H9 (cell line): ENCODE measurements around the gene GPN3. TPM values are rescaled to one million over a fixed set of nuclear protein-coding genes. Genes with fewer than 3 reads are reported as not detected.

Experiments
- DNase-seq: peaks from one replicate; pipeline ENCODE4 v3.0.0-alpha.2; 2017
- H2AFZ ChIP-seq: one replicate; pipeline ENCODE4 v1.6.1; 2013; ENCODE audit warnings: mild to moderate bottlenecking, low read length, control low read depth, moderate library complexity
- H2AK5ac ChIP-seq: 2 replicates; pipeline ENCODE4 v1.6.1; 2013; ENCODE audit warnings: low read length, control low read depth, mixed read lengths; ENCODE audit not compliant: insufficient read length
- H2BK120ac ChIP-seq: one replicate; pipeline ENCODE4 v1.6.1; 2013; ENCODE audit warnings: low read depth, mild to moderate bottlenecking, low read length, control low read depth, inconsistent platforms; ENCODE audit not compliant: poor library complexity, severe bottlenecking
- H2BK12ac ChIP-seq: 2 replicates; pipeline ENCODE4 v1.6.1; 2013; ENCODE audit warnings: low read length, control low read depth, mixed read lengths, low read depth; ENCODE audit not compliant: insufficient read length
- H2BK15ac ChIP-seq: 2 replicates; pipeline ENCODE4 v1.6.1; 2013; ENCODE audit warnings: low read depth, low read length, control low read depth
- H2BK20ac ChIP-seq: one replicate; pipeline ENCODE4 v1.6.1; 2013; ENCODE audit warnings: low read depth, mild to moderate bottlenecking, low read length, control low read depth, inconsistent platforms; ENCODE audit not compliant: poor library complexity, severe bottlenecking
- H2BK5ac ChIP-seq: 2 replicates; pipeline ENCODE4 v1.6.1; 2013; ENCODE audit warnings: low read length, control low read depth, mixed read lengths; ENCODE audit not compliant: insufficient read length
- H3K14ac ChIP-seq: 2 replicates; pipeline ENCODE4 v1.6.1; 2013; ENCODE audit warnings: low read length, control low read depth; ENCODE audit not compliant: insufficient read depth
- H3K18ac ChIP-seq: 2 replicates; pipeline ENCODE4 v1.6.1; 2013; ENCODE audit warnings: low read depth, mild to moderate bottlenecking, mixed read lengths, low read length, control low read depth; ENCODE audit not compliant: insufficient read length
- H3K23ac ChIP-seq: 2 replicates; pipeline ENCODE4 v1.6.1; 2013; ENCODE audit warnings: low read length, control low read depth, mixed read lengths, low read depth; ENCODE audit not compliant: insufficient read length
- H3K23me2 ChIP-seq: 2 replicates; pipeline ENCODE4 v1.6.1; 2013; ENCODE audit warnings: low read depth, mild to moderate bottlenecking, mixed read lengths, low read length, control low read depth; ENCODE audit not compliant: insufficient read length, poor library complexity, severe bottlenecking
- H3K27ac ChIP-seq: 2 replicates; pipeline ENCODE4 v1.5.1; 2013; ENCODE audit warnings: low read length, control low read depth, mixed read lengths, low read depth; ENCODE audit not compliant: insufficient read length
- H3K27me3 ChIP-seq: 2 replicates; pipeline ENCODE4 v1.6.1; 2013; ENCODE audit warnings: low read length, control low read depth, inconsistent platforms; ENCODE audit not compliant: insufficient read depth
- H3K4ac ChIP-seq: 2 replicates; pipeline ENCODE4 v1.6.1; 2013; ENCODE audit warnings: low read depth, mild to moderate bottlenecking, control low read depth, inconsistent platforms, low read length, moderate library complexity
- H3K4me1 ChIP-seq: 2 replicates; pipeline ENCODE4 v1.6.1; 2013; ENCODE audit warnings: low read length, control low read depth, inconsistent platforms; ENCODE audit not compliant: insufficient read depth
- H3K4me2 ChIP-seq: 2 replicates; pipeline ENCODE4 v1.6.1; 2013; ENCODE audit warnings: low read length, control low read depth, mixed read lengths; ENCODE audit not compliant: insufficient read length, insufficient read depth
- H3K56ac ChIP-seq: 2 replicates; pipeline ENCODE4 v1.6.1; 2013; ENCODE audit warnings: low read depth, mild to moderate bottlenecking, mixed read lengths, low read length, control low read depth; ENCODE audit not compliant: insufficient read length
- H3K79me1 ChIP-seq: 2 replicates; pipeline ENCODE4 v1.6.1; 2013; ENCODE audit warnings: low read depth, mild to moderate bottlenecking, moderate library complexity, low read length, control low read depth, inconsistent platforms; ENCODE audit not compliant: insufficient read depth, poor library complexity, severe bottlenecking
- H3K79me2 ChIP-seq: 2 replicates; pipeline ENCODE4 v1.6.1; 2013; ENCODE audit warnings: low read length, control low read depth, inconsistent platforms; ENCODE audit not compliant: insufficient read depth
- H3K9ac ChIP-seq: 2 replicates; pipeline ENCODE4 v1.6.1; 2013; ENCODE audit warnings: low read length, control low read depth, mixed read lengths; ENCODE audit not compliant: insufficient read length; ENCODE audit errors: extremely low read depth
- H3K9me3 ChIP-seq: one replicate; pipeline ENCODE4 v1.6.1; 2013; ENCODE audit warnings: low read depth, low read length, inconsistent platforms; ENCODE audit not compliant: control insufficient read depth
- H3T11ph ChIP-seq: one replicate; pipeline ENCODE4 v1.6.1; 2013; ENCODE audit warnings: mild to moderate bottlenecking, low read length, control low read depth, inconsistent platforms
- H4K20me1 ChIP-seq: one replicate; pipeline ENCODE4 v1.6.1; 2013; ENCODE audit not compliant: control insufficient read depth, insufficient read length, insufficient read depth
- H4K5ac ChIP-seq: 2 replicates; pipeline ENCODE4 v1.6.1; 2013; ENCODE audit warnings: low read depth, mild to moderate bottlenecking, mixed read lengths, low read length, control low read depth; ENCODE audit not compliant: insufficient read length
- H4K8ac ChIP-seq: replicated peaks from 2 replicates; pipeline ENCODE4 v1.6.1; 2013; ENCODE audit warnings: low read length, control low read depth, mixed read lengths, low read depth; ENCODE audit not compliant: insufficient read length
- H4K91ac ChIP-seq: 2 replicates; pipeline ENCODE4 v1.6.1; 2013; ENCODE audit warnings: low read depth, mild to moderate bottlenecking, moderate library complexity, mixed read lengths, low read length, control low read depth; ENCODE audit not compliant: insufficient read length
- H3K27ac Mint-ChIP-seq, 3 experiments: 2 replicates in 2 of 3; 3 replicates in 1 of 3; pipeline ENCODE4 v1.8.0; 2020 to 2021; ENCODE audit warnings: mixed read lengths in 3 of 3, mild to moderate bottlenecking in 1 of 3, moderate library complexity in 1 of 3
- H3K27me3 Mint-ChIP-seq: 2 replicates; pipeline ENCODE4 v1.8.0; 2021; ENCODE audit warnings: low read depth, mild to moderate bottlenecking, moderate library complexity, mixed read lengths
- H3K36me3 Mint-ChIP-seq, 3 experiments: 2 replicates in 2 of 3; 3 replicates in 1 of 3; pipeline ENCODE4 v1.8.0; 2020 to 2021; ENCODE audit warnings: low read depth in 3 of 3, mixed read lengths in 3 of 3; ENCODE audit not compliant: insufficient read depth in 1 of 3
- H3K4me1 Mint-ChIP-seq, 2 experiments: 2 replicates each; pipeline ENCODE4 v1.8.0; 2020; ENCODE audit warnings: mixed read lengths in 2 of 2
- H3K4me3 Mint-ChIP-seq, 2 experiments: 2 replicates in 1 of 2; 3 replicates in 1 of 2; pipeline ENCODE4 v1.8.0; 2020 to 2021; ENCODE audit warnings: mild to moderate bottlenecking in 2 of 2, mixed read lengths in 2 of 2, moderate library complexity in 1 of 2
- H3K9me3 Mint-ChIP-seq, 2 experiments: 2 replicates in 1 of 2; 3 replicates in 1 of 2; pipeline ENCODE4 v1.8.0; 2020; ENCODE audit warnings: mild to moderate bottlenecking in 2 of 2, mixed read lengths in 2 of 2, moderate library complexity in 1 of 2
- WGBS: extraction: QIAGEN DNeasy Blood & Tissue Kit; methylation state at CpG from one replicate; pipeline ENCODE4 v1.1.7; 2013; ENCODE audit warnings: missing lambda C conversion rate, low lambda C conversion rate, mixed read lengths; ENCODE audit not compliant: insufficient read length; ENCODE audit errors: extremely low coverage; 5-methylcytosine and 5-hydroxymethylcytosine counted together
- total RNA-seq: library from RNA; stranded (reverse); gene quantifications from 2 replicates; pipeline ENCODE4 v1.2.1, GENCODE V29; 2021
- TF ChIP-seq, protein P1 (sequence below): fragments of 200-600 bp; sonication (generic); conservative IDR thresholded peaks from 3 replicates; pipeline ENCODE4 v1.8.0; 2021; ENCODE audit warnings: antibody characterized with exemption, mild to moderate bottlenecking

The GPN3 gene
- total RNA-seq, 1 experiment from 2014 or later = 45.3 TPM

DNA sequence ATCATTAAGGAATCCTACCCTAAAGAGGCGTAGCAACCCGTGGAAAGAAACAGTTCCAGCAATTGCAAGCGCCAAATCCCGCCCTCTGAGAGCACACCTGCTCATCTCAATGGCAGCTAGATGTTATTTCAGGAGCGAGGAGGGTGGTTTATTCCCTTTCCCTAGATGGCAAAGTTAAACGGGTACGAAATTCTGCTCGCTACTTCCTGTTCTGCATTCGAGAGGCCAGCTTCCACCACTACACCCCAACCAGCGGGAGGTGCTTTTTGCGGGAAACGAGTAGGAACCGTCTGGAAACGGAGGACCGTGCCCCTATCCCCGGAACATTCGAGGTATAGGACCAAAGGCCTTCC lies 33.3 kb upstream of the GPN3 start:
- H3K56ac ChIP-seq = no peak overlapping the region
- no peak overlapping the region for H2BK12ac ChIP-seq
- Mint-ChIP-seq H3K36me3 (peaks cover 8 to 16% (median 10%) of the 10 kb centered on the region in 3 experiments), H3K27me3 (peaks cover 17% of the 10 kb centered on the region), H3K4me1 (peaks cover 4 to 5% of the 10 kb centered on the region in 2 experiments; a peak in 3 of 4 replicates), H3K9me3 (peaks cover 10 to 11% of the 10 kb centered on the region in 2 experiments), H3K27ac (peak overlapping the region in 2 of 3 experiments; percentile 83 to 91; a peak in 3 of 7 replicates), H3K4me3 (peak overlapping the region; percentile 99)
- no peak overlapping the region for H3K4ac ChIP-seq
- TF ChIP-seq, protein P1, sequence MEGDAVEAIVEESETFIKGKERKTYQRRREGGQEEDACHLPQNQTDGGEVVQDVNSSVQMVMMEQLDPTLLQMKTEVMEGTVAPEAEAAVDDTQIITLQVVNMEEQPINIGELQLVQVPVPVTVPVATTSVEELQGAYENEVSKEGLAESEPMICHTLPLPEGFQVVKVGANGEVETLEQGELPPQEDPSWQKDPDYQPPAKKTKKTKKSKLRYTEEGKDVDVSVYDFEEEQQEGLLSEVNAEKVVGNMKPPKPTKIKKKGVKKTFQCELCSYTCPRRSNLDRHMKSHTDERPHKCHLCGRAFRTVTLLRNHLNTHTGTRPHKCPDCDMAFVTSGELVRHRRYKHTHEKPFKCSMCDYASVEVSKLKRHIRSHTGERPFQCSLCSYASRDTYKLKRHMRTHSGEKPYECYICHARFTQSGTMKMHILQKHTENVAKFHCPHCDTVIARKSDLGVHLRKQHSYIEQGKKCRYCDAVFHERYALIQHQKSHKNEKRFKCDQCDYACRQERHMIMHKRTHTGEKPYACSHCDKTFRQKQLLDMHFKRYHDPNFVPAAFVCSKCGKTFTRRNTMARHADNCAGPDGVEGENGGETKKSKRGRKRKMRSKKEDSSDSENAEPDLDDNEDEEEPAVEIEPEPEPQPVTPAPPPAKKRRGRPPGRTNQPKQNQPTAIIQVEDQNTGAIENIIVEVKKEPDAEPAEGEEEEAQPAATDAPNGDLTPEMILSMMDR = no peak
- no peak overlapping the region for H4K5ac ChIP-seq
- H3K18ac ChIP-seq = no peak overlapping the region
- H2BK20ac ChIP-seq = no peak overlapping the region
- no peak overlapping the region for H2BK5ac ChIP-seq
- H3K79me1 ChIP-seq = no peaks in the 10 kb centered on the region
- H3K9ac ChIP-seq = peak overlapping the region; percentile 65
- H3K4me1 ChIP-seq = no peaks in the 10 kb centered on the region
- H3K27ac ChIP-seq = no peak overlapping the region
- no peaks in the 10 kb centered on the region for H3K23me2 ChIP-seq
- H3K79me2 ChIP-seq = no peaks in the 10 kb centered on the region
- no peaks in the 10 kb centered on the region for H3K9me3 ChIP-seq
- no peak overlapping the region for H3T11ph ChIP-seq
- no peak overlapping the region for H3K23ac ChIP-seq
- H3K27me3 ChIP-seq = peaks cover 5% of the 10 kb centered on the region; the same call in 1 of the 2 replicates
- H2AFZ ChIP-seq = no peak overlapping the region
- H2BK15ac ChIP-seq = no peak overlapping the region
- H4K20me1 ChIP-seq = no peaks in the 10 kb centered on the region
- H3K14ac ChIP-seq = no peak overlapping the region
- H2BK120ac ChIP-seq = no peak overlapping the region
- H4K8ac ChIP-seq = no peak overlapping the region
- WGBS = no CpG with 5 or more reads among the region's 17 CpGs
- DNase-seq = peak; percentile 45
- H4K91ac ChIP-seq = no peak overlapping the region
- H2AK5ac ChIP-seq = no peak overlapping the region
- peak overlapping the region; percentile 60 for H3K4me2 ChIP-seq
